Smooth muscle cell (in vitro differentiated cells): ENCODE measurements around the gene SP3. TPM values are rescaled to one million over a fixed set of nuclear protein-coding genes. Genes with fewer than 3 reads are reported as not detected.

Experiments
- DNase-seq: peaks from one replicate; lab custom pipeline; 2025; ENCODE audit not compliant: unreplicated experiment; lab: John Stamatoyannopoulos, UW
- H2AFZ ChIP-seq: fragments of 200-600 bp; sonication (generic); 2 replicates; pipeline ENCODE4 v1.6.0; 2016; ENCODE audit warnings: antibody characterized with exemption, low read depth, mild to moderate bottlenecking
- H3F3A ChIP-seq: fragments of 200-600 bp; sonication (generic); 2 replicates; pipeline ENCODE4 v1.6.0; 2017; ENCODE audit warnings: antibody characterized with exemption, low read depth
- H3K27ac ChIP-seq: fragments of 200-600 bp; sonication (generic); 2 replicates; pipeline ENCODE4 v1.5.1; 2016; ENCODE audit warnings: low read depth, mild to moderate bottlenecking
- H3K27me3 ChIP-seq: fragments of 200-600 bp; sonication (generic); 2 replicates; pipeline ENCODE4 v1.6.1; 2016; ENCODE audit warnings: low read depth, mild to moderate bottlenecking
- H3K36me3 ChIP-seq: fragments of 200-600 bp; sonication (generic); 2 replicates; pipeline ENCODE4 v1.5.1; 2016; ENCODE audit warnings: low read depth
- H3K4me1 ChIP-seq: fragments of 200-600 bp; sonication (generic); 2 replicates; pipeline ENCODE4 v1.5.1; 2016; ENCODE audit warnings: low read depth
- H3K4me2 ChIP-seq: fragments of 200-600 bp; sonication (generic); 2 replicates; pipeline ENCODE4 v1.6.0; 2016; ENCODE audit warnings: mild to moderate bottlenecking
- H3K4me3 ChIP-seq: fragments of 200-600 bp; sonication (generic); 2 replicates; pipeline ENCODE4 v1.5.1; 2016; ENCODE audit warnings: mild to moderate bottlenecking
- H3K79me2 ChIP-seq: fragments of 200-600 bp; sonication (generic); 2 replicates; pipeline ENCODE4 v1.6.0; 2016; ENCODE audit warnings: low read depth, mild to moderate bottlenecking
- H3K9ac ChIP-seq: fragments of 200-600 bp; sonication (generic); 2 replicates; pipeline ENCODE4 v1.6.0; 2016; ENCODE audit warnings: low read depth
- H3K9me3 ChIP-seq: fragments of 200-600 bp; sonication (generic); replicated peaks from 2 replicates; pipeline ENCODE4 v1.5.1; 2016; ENCODE audit warnings: low read depth
- H4K20me1 ChIP-seq: fragments of 200-600 bp; sonication (generic); 2 replicates; pipeline ENCODE4 v1.6.0; 2016; ENCODE audit warnings: low read depth
- WGBS: methylation state at CpG from one replicate; pipeline ENCODE4 v1.1.7; 2016; ENCODE audit warnings: low lambda C conversion rate; 5-methylcytosine and 5-hydroxymethylcytosine counted together
- polyA plus RNA-seq: library from polyadenylated mRNA; unstranded; fragments of >200 nt; fragmentation: Nextera tagmentation; extraction: Ambion mirVana; gene quantifications from 2 replicates; pipeline ENCODE4 v1.2.1, GENCODE V29; 2016
- total RNA-seq: library from RNA; depleted of rRNA; stranded (reverse); fragments of >200 nt; gene quantifications from 2 replicates; pipeline ENCODE4 v1.2.3, GENCODE V29; 2014
- TF ChIP-seq, protein P1 (sequence below): fragments of 200-600 bp; sonication (generic); IDR thresholded peaks from 2 replicates; pipeline ENCODE4 v1.5.1; 2017; ENCODE audit warnings: borderline replicate concordance, mild to moderate bottlenecking, antibody characterized with exemption; ENCODE audit not compliant: insufficient read depth, poor library complexity, severe bottlenecking

Gene SP3
- total and polyA plus RNA-seq, 2 experiments from 2014 or later: 24.5 to 84.5 TPM

- H3K79me2 ChIP-seq: peaks cover 100% of the 10 kb centered on the region
- TF ChIP-seq, protein P1, sequence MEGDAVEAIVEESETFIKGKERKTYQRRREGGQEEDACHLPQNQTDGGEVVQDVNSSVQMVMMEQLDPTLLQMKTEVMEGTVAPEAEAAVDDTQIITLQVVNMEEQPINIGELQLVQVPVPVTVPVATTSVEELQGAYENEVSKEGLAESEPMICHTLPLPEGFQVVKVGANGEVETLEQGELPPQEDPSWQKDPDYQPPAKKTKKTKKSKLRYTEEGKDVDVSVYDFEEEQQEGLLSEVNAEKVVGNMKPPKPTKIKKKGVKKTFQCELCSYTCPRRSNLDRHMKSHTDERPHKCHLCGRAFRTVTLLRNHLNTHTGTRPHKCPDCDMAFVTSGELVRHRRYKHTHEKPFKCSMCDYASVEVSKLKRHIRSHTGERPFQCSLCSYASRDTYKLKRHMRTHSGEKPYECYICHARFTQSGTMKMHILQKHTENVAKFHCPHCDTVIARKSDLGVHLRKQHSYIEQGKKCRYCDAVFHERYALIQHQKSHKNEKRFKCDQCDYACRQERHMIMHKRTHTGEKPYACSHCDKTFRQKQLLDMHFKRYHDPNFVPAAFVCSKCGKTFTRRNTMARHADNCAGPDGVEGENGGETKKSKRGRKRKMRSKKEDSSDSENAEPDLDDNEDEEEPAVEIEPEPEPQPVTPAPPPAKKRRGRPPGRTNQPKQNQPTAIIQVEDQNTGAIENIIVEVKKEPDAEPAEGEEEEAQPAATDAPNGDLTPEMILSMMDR: no peak
- peaks cover 12% of the 10 kb centered on the region for H3F3A ChIP-seq
- 32% methylated on average over 2 of the region's 2 CpGs for WGBS
- no peak overlapping the region for H2AFZ ChIP-seq
- H3K4me3 ChIP-seq: peak overlapping the region; percentile 14
- no peak for DNase-seq
- peaks cover 26% of the 10 kb centered on the region for H3K36me3 ChIP-seq
- H3K27me3 ChIP-seq: no peaks in the 10 kb centered on the region
- peak overlapping the region; percentile 11 for H3K27ac ChIP-seq
- H3K9me3 ChIP-seq: no peaks in the 10 kb centered on the region
- H3K9ac ChIP-seq: no peak overlapping the region
- H3K4me1 ChIP-seq: peaks cover 34% of the 10 kb centered on the region
- peak overlapping the region; percentile 75 for H3K4me2 ChIP-seq
- peaks cover 100% of the 10 kb centered on the region for H4K20me1 ChIP-seq
These were observed 7.7 kb downstream of the SP3 start for GRCh38 chr2:173957517-173957916.

DNA sequence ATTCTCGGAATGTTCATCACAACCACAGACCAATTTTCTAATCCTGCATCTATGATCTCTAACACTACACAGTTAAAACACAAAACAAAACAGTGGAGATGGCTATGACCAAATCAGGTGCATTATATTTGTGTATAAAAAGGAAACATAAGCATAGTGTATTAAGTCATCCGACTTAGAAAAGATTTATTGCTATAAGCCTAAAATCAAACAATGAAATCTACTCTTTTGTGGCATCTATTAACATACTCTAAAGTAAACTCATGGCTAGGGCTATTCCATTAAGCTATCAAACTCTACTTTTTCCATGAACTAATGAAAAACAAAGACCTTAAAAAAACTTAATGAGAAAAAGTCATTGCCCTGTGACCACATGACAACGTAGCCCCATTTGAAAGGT, 8.7 kb downstream of the SP3 start:
- TF ChIP-seq, protein P1: no peak
- Histone ChIP-seq H3K9me3 (no peaks in the 10 kb centered on the region), H3K27ac (no peak overlapping the region), H3F3A (peaks cover 12% of the 10 kb centered on the region), H3K9ac (no peak overlapping the region), H3K4me2 (peak overlapping the region; percentile 75), H2AFZ (no peak overlapping the region), H3K4me3 (no peak overlapping the region), H3K79me2 (peaks cover 100% of the 10 kb centered on the region), H3K4me1 (peaks cover 23% of the 10 kb centered on the region), H3K36me3 (peaks cover 28% of the 10 kb centered on the region), H4K20me1 (peaks cover 100% of the 10 kb centered on the region), H3K27me3 (no peaks in the 10 kb centered on the region)
- DNase-seq: no peak
- WGBS: 78% methylated on average over 3 of the region's 3 CpGs

GRCh38 chr2:173955867-173956266, 9.3 kb downstream of the SP3 start:
- WGBS: 94% methylated on average over 2 of the region's 2 CpGs
- Histone ChIP-seq H2AFZ (no peak overlapping the region), H3K4me3 (no peak overlapping the region), H3K27me3 (no peaks in the 10 kb centered on the region), H4K20me1 (peaks cover 100% of the 10 kb centered on the region), H3K9me3 (no peaks in the 10 kb centered on the region), H3F3A (peaks cover 12% of the 10 kb centered on the region), H3K36me3 (peaks cover 28% of the 10 kb centered on the region), H3K27ac (no peak overlapping the region), H3K4me2 (no peak overlapping the region), H3K79me2 (peaks cover 100% of the 10 kb centered on the region), H3K4me1 (peaks cover 22% of the 10 kb centered on the region), H3K9ac (no peak overlapping the region)
- DNase-seq: no peak
- TF ChIP-seq, protein P1: no peak

DNA sequence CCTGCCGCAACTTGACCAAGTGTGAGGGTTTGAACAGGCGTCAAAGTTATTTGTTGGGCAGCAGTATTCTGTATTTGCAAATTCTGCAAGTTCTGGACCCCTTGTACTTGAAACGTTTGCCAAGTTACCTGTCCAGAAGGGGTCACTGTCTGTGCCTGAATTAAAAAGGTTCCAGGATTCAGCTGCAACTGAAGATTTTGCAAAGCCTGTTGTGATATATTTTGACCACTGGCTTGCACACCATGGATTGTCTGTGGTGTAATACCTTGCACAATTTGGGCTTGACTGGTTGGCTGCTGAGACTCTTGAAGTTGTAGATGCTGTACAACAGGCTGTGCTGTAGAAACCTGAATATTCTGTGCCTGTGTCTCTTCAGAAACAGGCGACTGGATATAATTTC, 10.2 kb downstream of the SP3 start:
- Histone ChIP-seq H2AFZ (no peak overlapping the region), H4K20me1 (peaks cover 100% of the 10 kb centered on the region), H3F3A (peaks cover 12% of the 10 kb centered on the region), H3K4me2 (no peak overlapping the region), H3K4me1 (peaks cover 22% of the 10 kb centered on the region), H3K36me3 (peaks cover 28% of the 10 kb centered on the region), H3K27me3 (no peaks in the 10 kb centered on the region), H3K27ac (no peak overlapping the region), H3K79me2 (peaks cover 100% of the 10 kb centered on the region), H3K9ac (no peak overlapping the region), H3K4me3 (no peak overlapping the region), H3K9me3 (no peaks in the 10 kb centered on the region)
- no peak for DNase-seq
- TF ChIP-seq, protein P1: no peak
- 95% methylated on average over 4 of the region's 4 CpGs for WGBS
